SH-SY5Y (cell line): ENCODE measurements around the gene GLRX.

Experiments used
- GATA2 ChIP-seq: IDR thresholded peaks from 2 replicates; pipeline ENCODE4 v1.6.1; 2011; ENCODE audit warnings: mild to moderate bottlenecking, low read depth, low read length
- GATA3 ChIP-seq: IDR thresholded peaks from 2 replicates; pipeline ENCODE4 v1.6.1; 2011; ENCODE audit warnings: low read depth, mild to moderate bottlenecking, low read length, moderate library complexity

DNA sequence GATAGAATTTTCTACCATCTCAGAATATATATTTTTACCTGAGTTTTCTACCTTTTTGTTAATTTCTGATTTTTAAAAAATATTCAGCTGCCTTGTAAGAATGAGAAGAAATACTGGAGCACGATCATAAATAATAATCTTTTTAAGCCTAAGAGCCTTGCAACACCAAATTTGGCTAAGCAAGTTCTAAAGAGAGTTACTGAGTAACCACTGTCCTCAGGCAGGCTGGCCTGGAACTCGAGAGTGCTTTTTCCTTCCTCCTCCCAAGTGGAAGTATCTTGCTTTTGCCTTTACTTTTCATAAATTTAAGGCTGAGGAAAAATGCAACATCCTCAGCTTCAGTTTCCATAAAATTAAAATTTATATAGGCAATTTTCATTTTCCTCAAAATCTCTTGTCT, 21.0 kb downstream of the GLRX start:
- TF ChIP-seq GATA2 (no peak), GATA3 (no peak)
